ENCODE results near the gene CELF1.

Gene CELF1

GRCh38 chr11:47442514-47442913, 110.4 kb downstream of the CELF1 start:
- H3K4me2 ChIP-seq (ENCODE audit: low read depth, low read length, poor library complexity, severe bottlenecking): no peak overlapping the region
- no peaks in the 10 kb centered on the region for H3K9me2 ChIP-seq (replicated peaks; ENCODE audit: insufficient read depth, low read length)
- TF ChIP-seq CTCF (IDR thresholded peaks at IDR 0.05; ENCODE audit: insufficient read depth, low read length, poor library complexity, severe bottlenecking) (no peak), EZH2phosphoT487 (conservative IDR thresholded peaks at IDR 0.05; ENCODE audit: low read length) (no peak)
- H3K9me3 ChIP-seq (ENCODE audit: insufficient read depth, low read length): no peaks in the 10 kb centered on the region
- H3K36me3 ChIP-seq (ENCODE audit: low read length): no peaks in the 10 kb centered on the region
- H2AFZ ChIP-seq (ENCODE audit: low read depth, low read length, severe bottlenecking): no peak overlapping the region
- no peaks in the 10 kb centered on the region for H4K20me1 ChIP-seq (ENCODE audit: low read depth, low read length)
- no peaks in the 10 kb centered on the region for H3K79me2 ChIP-seq (ENCODE audit: insufficient read depth, low read length)
- no peak overlapping the region for H3K27ac ChIP-seq (ENCODE audit: low read depth, low read length)
- no peak overlapping the region for H3K4me3 ChIP-seq (ENCODE audit: insufficient read depth, low read length, poor library complexity, severe bottlenecking)
- H3K27me3 ChIP-seq (ENCODE audit: low read length): no peaks in the 10 kb centered on the region
- no peaks in the 10 kb centered on the region for H3F3A ChIP-seq (ENCODE audit: insufficient read depth)
- no peak overlapping the region for H3K9ac ChIP-seq (ENCODE audit: low read length)

GRCh38 chr11:47441421-47441820, 111.5 kb downstream of the CELF1 start:
- Histone ChIP-seq H3K9me2 (replicated peaks; ENCODE audit: insufficient read depth, low read length) (no peaks in the 10 kb centered on the region), H3K36me3 (ENCODE audit: low read length) (no peaks in the 10 kb centered on the region), H3K4me2 (ENCODE audit: low read depth, low read length, poor library complexity, severe bottlenecking) (no peak overlapping the region), H2AFZ (ENCODE audit: low read depth, low read length, severe bottlenecking) (no peak overlapping the region), H3K79me2 (ENCODE audit: insufficient read depth, low read length) (no peaks in the 10 kb centered on the region), H3K4me3 (ENCODE audit: insufficient read depth, low read length, poor library complexity, severe bottlenecking) (no peak overlapping the region), H3K9ac (ENCODE audit: low read length) (no peak overlapping the region), H3F3A (ENCODE audit: insufficient read depth) (no peaks in the 10 kb centered on the region), H3K27ac (ENCODE audit: low read depth, low read length) (no peak overlapping the region), H4K20me1 (ENCODE audit: low read depth, low read length) (no peaks in the 10 kb centered on the region), H3K9me3 (ENCODE audit: insufficient read depth, low read length) (no peaks in the 10 kb centered on the region), H3K27me3 (ENCODE audit: low read length) (no peaks in the 10 kb centered on the region)
- TF ChIP-seq EZH2phosphoT487 (conservative IDR thresholded peaks at IDR 0.05; ENCODE audit: low read length) (no peak), CTCF (IDR thresholded peaks at IDR 0.05; ENCODE audit: insufficient read depth, low read length, poor library complexity, severe bottlenecking) (no peak)

GRCh38 chr11:47440054-47440476, 112.9 kb downstream of the CELF1 start:
- Histone ChIP-seq H3K9me3 (ENCODE audit: insufficient read depth, low read length) (no peaks in the 10 kb centered on the region), H2AFZ (ENCODE audit: low read depth, low read length, severe bottlenecking) (no peak overlapping the region)
- no peak for TF ChIP-seq CTCF (IDR thresholded peaks at IDR 0.05; ENCODE audit: insufficient read depth, low read length, poor library complexity, severe bottlenecking)
- no peak for TF ChIP-seq EZH2phosphoT487 (conservative IDR thresholded peaks at IDR 0.05; ENCODE audit: low read length)

More at GRCh38 chr11:47440054-47440476, 112.9 kb downstream of the CELF1 start:
- Histone ChIP-seq H3K9ac (ENCODE audit: low read length) (no peak overlapping the region), H3K27ac (ENCODE audit: low read depth, low read length) (no peak overlapping the region), H3F3A (ENCODE audit: insufficient read depth) (no peaks in the 10 kb centered on the region), H3K9me2 (replicated peaks; ENCODE audit: insufficient read depth, low read length) (no peaks in the 10 kb centered on the region), H3K4me2 (ENCODE audit: low read depth, low read length, poor library complexity, severe bottlenecking) (no peak overlapping the region), H3K36me3 (ENCODE audit: low read length) (no peaks in the 10 kb centered on the region), H4K20me1 (ENCODE audit: low read depth, low read length) (no peaks in the 10 kb centered on the region), H3K79me2 (ENCODE audit: insufficient read depth, low read length) (no peaks in the 10 kb centered on the region), H3K27me3 (ENCODE audit: low read length) (no peaks in the 10 kb centered on the region), H3K4me3 (ENCODE audit: insufficient read depth, low read length, poor library complexity, severe bottlenecking) (no peak overlapping the region)
